Hindlimb muscle (tissue), 1 donor: ENCODE measurements around the gene ADAP1. TPM values are rescaled to one million over a fixed set of nuclear protein-coding genes. Genes with fewer than 3 reads are reported as not detected.
"Not testable (repeated sequence)": the region's sequence is repeated elsewhere in the genome, so short reads cannot be mapped to it uniquely, and the experiment has no call there.

Experiments
- DNase-seq: peaks from one replicate; pipeline ENCODE4 v3.0.0-alpha.2; 2013
- polyA plus RNA-seq: library from polyadenylated mRNA; unstranded; fragments of 120-200 nt; gene quantifications from one replicate; pipeline ENCODE4 v1.2.1, GENCODE V29; 2013; ENCODE audit not compliant: insufficient read length

The ADAP1 gene, protein sequence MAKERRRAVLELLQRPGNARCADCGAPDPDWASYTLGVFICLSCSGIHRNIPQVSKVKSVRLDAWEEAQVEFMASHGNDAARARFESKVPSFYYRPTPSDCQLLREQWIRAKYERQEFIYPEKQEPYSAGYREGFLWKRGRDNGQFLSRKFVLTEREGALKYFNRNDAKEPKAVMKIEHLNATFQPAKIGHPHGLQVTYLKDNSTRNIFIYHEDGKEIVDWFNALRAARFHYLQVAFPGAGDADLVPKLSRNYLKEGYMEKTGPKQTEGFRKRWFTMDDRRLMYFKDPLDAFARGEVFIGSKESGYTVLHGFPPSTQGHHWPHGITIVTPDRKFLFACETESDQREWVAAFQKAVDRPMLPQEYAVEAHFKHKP
- polyA plus RNA-seq, result 2.1 TPM

DNA sequence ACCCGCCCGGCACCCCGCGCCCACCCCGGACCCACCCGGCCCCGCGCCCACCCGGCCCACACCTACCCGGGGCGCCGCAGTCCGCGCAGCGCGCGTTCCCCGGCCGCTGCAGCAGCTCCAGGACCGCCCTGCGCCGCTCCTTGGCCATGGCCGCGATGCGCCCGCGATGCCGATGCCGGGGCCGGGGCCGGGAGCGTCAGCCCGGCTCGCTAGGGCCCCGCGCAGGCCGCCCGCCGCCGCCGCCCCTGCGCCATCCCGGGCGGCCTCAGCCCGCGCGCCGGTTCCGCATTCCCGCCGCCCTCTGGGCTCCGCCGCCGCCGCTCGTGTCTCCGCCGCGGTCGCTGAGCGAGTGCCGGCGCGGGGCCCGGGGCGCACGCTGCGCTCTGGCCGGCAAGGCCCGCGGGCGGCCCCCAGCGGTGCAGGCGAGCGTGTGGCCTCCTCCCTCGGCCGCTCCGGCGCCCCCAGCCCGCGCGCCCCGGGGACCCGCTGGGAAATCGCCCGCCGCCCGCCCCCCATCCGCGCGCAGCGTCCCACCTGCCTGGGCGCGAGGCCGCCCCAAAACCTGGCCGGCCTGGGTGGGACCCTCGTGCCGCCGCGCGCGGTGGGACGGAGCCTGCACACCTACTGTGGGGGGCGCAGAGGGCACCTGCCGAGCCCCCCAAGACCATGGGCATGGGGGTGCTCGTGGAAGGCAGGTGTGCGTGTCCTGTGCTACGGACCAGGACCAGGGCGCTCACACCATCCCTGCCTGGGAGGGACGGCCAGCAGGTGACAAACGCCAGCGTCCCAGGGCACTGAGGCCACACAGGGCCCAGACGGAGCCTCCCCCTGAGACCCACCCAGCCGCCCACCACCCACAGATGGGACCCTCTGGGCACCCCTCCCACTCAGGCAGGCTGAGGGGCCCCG lies at the start of gene ADAP1:
TSS of gene ADAP1 (minus strand) at position 351 of the 909 bp plus-strand sequence. CDS start at position 148, 203 bp downstream.
- peak; percentile 54 for DNase-seq

GRCh38 chr7:1002445-1002844 lies 48.0 kb upstream of the ADAP1 start:
- DNase-seq, result not testable (repeated sequence)

DNA sequence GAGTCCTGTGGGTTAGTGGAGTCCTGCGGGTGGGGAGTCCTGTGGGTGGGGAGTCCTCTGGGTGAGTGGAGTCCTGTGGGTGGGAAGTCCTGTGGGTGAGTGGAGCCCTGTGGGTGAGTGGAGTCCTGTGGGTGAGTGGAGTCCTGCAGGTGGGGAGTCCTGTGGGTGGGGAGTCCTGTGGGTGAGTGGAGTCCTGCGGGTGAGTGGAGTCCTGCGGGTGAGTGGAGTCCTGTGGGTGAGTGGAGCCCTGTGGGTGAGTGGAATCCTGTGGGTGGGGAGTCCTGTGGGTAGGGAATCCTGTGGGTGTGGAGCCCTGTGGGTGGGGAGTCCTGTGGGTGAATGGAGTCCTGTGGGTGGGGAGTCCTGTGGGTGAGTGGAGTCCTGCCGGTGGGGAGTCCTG lies 47.5 kb upstream of the ADAP1 start:
- not testable (repeated sequence) for DNase-seq

GRCh38 chr7:1001069-1001770 lies 46.7 kb upstream of the ADAP1 start:
- DNase-seq, result not testable (repeated sequence)

DNA sequence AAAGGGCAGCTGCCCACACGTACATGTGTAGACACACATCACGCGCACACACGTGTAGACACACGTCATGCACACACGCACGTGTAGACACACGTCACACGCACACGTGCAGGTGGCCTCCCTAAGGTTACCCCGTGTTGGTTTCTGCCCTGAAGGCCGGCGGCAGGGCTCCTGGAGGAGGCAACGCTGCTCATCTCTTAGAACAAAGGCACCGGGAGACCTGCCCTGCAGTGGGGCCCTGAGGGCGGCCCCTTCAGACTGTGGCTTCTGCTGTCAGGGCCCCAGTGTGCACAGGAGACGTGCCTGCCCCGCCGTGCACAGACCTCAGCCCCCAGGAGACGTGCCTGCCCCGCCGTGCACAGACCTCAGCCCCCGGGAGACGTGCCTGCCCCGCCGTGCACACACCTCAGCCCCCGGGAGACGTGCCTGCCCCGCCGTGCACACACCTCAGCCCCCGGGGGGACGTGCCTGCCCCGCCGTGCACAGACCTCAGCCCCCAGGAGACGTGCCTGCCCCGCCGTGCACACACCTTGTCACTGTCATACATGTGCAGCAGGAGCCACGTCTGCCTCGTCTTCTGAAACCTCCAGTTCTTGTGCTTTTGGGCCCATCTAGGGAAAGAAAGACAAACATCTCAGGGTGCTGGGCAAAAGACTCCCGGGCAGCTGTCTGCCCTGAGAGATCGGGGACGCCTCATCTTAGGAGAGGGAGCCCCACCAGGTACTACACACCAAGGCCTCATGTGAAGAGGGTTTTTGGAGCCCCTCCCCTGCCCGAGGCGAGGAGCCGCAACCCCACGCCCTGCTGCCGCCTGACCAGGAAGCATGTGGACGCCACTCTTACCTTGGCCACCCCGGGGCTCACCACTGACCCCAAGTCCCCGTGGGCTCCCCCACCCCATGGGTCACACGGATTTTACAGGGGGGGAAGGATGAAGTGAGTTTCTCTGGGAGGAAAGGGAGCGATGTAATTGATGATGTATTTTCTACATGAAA lies 45.8 kb upstream of the ADAP1 start:
- DNase-seq, result no peak

DNA sequence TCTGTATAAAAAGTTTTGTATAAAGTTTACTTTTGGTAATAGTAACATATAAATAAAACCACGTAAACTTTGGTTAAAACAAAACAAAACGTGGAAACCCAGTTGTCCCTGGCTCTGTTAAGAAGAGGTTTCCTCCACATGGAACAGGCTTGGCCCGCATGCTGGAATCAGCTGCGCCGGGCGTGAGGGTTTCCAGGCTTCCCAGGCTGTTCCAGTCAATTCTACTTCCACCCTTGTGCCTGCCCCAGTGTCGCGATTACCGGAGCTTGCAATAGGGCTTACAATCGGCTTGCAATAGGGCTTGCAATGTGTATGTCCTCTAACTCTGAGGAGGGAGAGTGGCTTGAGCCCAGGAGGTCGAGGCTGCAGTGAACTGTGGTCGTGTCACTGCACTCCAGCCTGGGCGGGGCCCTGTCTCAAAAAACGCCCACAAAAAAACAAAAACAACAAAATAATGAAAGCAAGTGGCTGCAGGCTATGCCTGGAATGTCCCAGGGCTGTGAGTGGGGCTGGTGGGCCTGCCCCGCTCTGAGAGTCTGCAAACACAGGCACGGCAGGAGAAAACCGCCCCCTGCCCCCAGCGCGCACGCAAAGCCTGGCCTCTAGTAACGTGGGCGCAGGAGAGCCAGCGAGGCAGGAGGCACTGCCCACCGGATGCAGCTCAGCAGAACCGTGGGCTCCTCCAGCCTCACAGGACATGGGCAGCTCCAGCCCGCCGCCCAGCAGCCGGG lies 44.8 kb upstream of the ADAP1 start:
- DNase-seq, result no peak

GRCh38 chr7:997404-998395 lies 43.2 kb upstream of the ADAP1 start:
- no peak for DNase-seq

- DNase-seq, result no peak
These were observed 41.8 kb upstream of the ADAP1 start for GRCh38 chr7:996079-996872.

GRCh38 chr7:995571-995970 lies 41.1 kb upstream of the ADAP1 start:
- DNase-seq, result no peak

GRCh38 chr7:994592-995308 lies 40.3 kb upstream of the ADAP1 start:
- no peak for DNase-seq

DNA sequence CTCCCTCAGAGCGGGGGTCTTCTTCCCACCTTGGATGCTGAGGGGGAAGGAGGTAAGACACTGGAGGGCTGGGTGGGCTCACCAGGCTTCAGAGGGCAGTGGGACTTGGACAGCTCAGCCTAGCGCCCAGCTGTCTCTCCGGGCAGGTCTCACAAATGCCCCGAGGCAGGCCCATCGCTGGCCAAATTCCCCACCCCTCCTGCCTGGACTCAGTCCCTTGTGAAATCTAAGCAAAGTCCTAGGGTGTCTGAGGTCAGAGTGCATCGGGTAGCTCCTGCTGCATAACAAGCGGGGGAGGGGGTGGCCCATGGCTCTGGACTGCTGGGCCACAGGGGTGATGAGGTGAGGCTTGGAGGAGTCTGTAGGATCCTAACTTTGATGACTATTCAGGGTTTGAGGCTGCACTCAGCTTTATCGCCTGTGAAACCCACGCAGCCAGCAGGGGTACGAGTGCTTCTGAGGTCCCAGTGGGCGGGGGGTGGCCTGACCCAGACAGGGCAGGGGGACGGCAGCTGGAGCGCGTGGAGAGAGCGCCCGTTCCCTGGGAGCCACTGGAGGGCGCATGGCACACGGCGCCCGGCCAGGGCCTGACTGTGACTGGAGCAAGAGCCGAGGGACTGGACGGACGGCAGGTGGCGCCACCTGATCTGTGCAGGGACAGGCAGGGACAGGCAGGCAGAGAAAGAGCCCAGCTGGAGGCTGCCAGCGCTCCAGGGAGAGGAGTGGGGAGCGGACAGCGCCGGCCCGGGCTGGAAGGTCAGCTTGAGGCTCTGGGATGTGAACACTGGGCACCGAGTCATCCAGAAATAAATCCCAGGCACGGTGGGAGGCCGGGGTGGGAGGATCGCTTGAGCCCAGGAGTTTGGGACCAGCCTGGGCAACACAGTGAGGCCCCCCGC lies 38.5 kb upstream of the ADAP1 start:
- peak; percentile 96 for DNase-seq

- DNase-seq, result no peak
These were observed 37.5 kb upstream of the ADAP1 start for GRCh38 chr7:991729-992656.

GRCh38 chr7:990933-991728 lies 36.7 kb upstream of the ADAP1 start:
- no peak for DNase-seq

GRCh38 chr7:990352-990932 lies 36.0 kb upstream of the ADAP1 start:
- DNase-seq, result no peak
